H9 (cell line): Measurements from ENCODE around the gene POU2F3. TPM values are rescaled to one million over a fixed set of nuclear protein-coding genes. Genes with fewer than 3 reads are reported as not detected.

Experiments used
- DNase-seq: peaks from one replicate; pipeline ENCODE4 v3.0.0-alpha.2; 2017
- H2AFZ ChIP-seq: one replicate; pipeline ENCODE4 v1.6.1; 2013; ENCODE audit warnings: mild to moderate bottlenecking, low read length, control low read depth, moderate library complexity
- H2AK5ac ChIP-seq: 2 replicates; pipeline ENCODE4 v1.6.1; 2013; ENCODE audit warnings: low read length, control low read depth, mixed read lengths; ENCODE audit not compliant: insufficient read length
- H2BK120ac ChIP-seq: one replicate; pipeline ENCODE4 v1.6.1; 2013; ENCODE audit warnings: low read depth, mild to moderate bottlenecking, low read length, control low read depth, inconsistent platforms; ENCODE audit not compliant: poor library complexity, severe bottlenecking
- H2BK12ac ChIP-seq: 2 replicates; pipeline ENCODE4 v1.6.1; 2013; ENCODE audit warnings: low read length, control low read depth, mixed read lengths, low read depth; ENCODE audit not compliant: insufficient read length
- H2BK15ac ChIP-seq: 2 replicates; pipeline ENCODE4 v1.6.1; 2013; ENCODE audit warnings: low read depth, low read length, control low read depth
- H2BK20ac ChIP-seq: one replicate; pipeline ENCODE4 v1.6.1; 2013; ENCODE audit warnings: low read depth, mild to moderate bottlenecking, low read length, control low read depth, inconsistent platforms; ENCODE audit not compliant: poor library complexity, severe bottlenecking
- H2BK5ac ChIP-seq: 2 replicates; pipeline ENCODE4 v1.6.1; 2013; ENCODE audit warnings: low read length, control low read depth, mixed read lengths; ENCODE audit not compliant: insufficient read length
- H3K14ac ChIP-seq: 2 replicates; pipeline ENCODE4 v1.6.1; 2013; ENCODE audit warnings: low read length, control low read depth; ENCODE audit not compliant: insufficient read depth
- H3K18ac ChIP-seq: 2 replicates; pipeline ENCODE4 v1.6.1; 2013; ENCODE audit warnings: low read depth, mild to moderate bottlenecking, mixed read lengths, low read length, control low read depth; ENCODE audit not compliant: insufficient read length
- H3K23ac ChIP-seq: 2 replicates; pipeline ENCODE4 v1.6.1; 2013; ENCODE audit warnings: low read length, control low read depth, mixed read lengths, low read depth; ENCODE audit not compliant: insufficient read length
- H3K23me2 ChIP-seq: 2 replicates; pipeline ENCODE4 v1.6.1; 2013; ENCODE audit warnings: low read depth, mild to moderate bottlenecking, mixed read lengths, low read length, control low read depth; ENCODE audit not compliant: insufficient read length, poor library complexity, severe bottlenecking
- H3K27ac ChIP-seq: 2 replicates; pipeline ENCODE4 v1.5.1; 2013; ENCODE audit warnings: low read length, control low read depth, mixed read lengths, low read depth; ENCODE audit not compliant: insufficient read length
- H3K27me3 ChIP-seq: 2 replicates; pipeline ENCODE4 v1.6.1; 2013; ENCODE audit warnings: low read length, control low read depth, inconsistent platforms; ENCODE audit not compliant: insufficient read depth
- H3K4ac ChIP-seq: 2 replicates; pipeline ENCODE4 v1.6.1; 2013; ENCODE audit warnings: low read depth, mild to moderate bottlenecking, control low read depth, inconsistent platforms, low read length, moderate library complexity
- H3K4me1 ChIP-seq: 2 replicates; pipeline ENCODE4 v1.6.1; 2013; ENCODE audit warnings: low read length, control low read depth, inconsistent platforms; ENCODE audit not compliant: insufficient read depth
- H3K4me2 ChIP-seq: 2 replicates; pipeline ENCODE4 v1.6.1; 2013; ENCODE audit warnings: low read length, control low read depth, mixed read lengths; ENCODE audit not compliant: insufficient read length, insufficient read depth
- H3K56ac ChIP-seq: 2 replicates; pipeline ENCODE4 v1.6.1; 2013; ENCODE audit warnings: low read depth, mild to moderate bottlenecking, mixed read lengths, low read length, control low read depth; ENCODE audit not compliant: insufficient read length
- H3K79me1 ChIP-seq: 2 replicates; pipeline ENCODE4 v1.6.1; 2013; ENCODE audit warnings: low read depth, mild to moderate bottlenecking, moderate library complexity, low read length, control low read depth, inconsistent platforms; ENCODE audit not compliant: insufficient read depth, poor library complexity, severe bottlenecking
- H3K79me2 ChIP-seq: 2 replicates; pipeline ENCODE4 v1.6.1; 2013; ENCODE audit warnings: low read length, control low read depth, inconsistent platforms; ENCODE audit not compliant: insufficient read depth
- H3K9ac ChIP-seq: 2 replicates; pipeline ENCODE4 v1.6.1; 2013; ENCODE audit warnings: low read length, control low read depth, mixed read lengths; ENCODE audit not compliant: insufficient read length; ENCODE audit errors: extremely low read depth
- H3K9me3 ChIP-seq: one replicate; pipeline ENCODE4 v1.6.1; 2013; ENCODE audit warnings: low read depth, low read length, inconsistent platforms; ENCODE audit not compliant: control insufficient read depth
- H3T11ph ChIP-seq: one replicate; pipeline ENCODE4 v1.6.1; 2013; ENCODE audit warnings: mild to moderate bottlenecking, low read length, control low read depth, inconsistent platforms
- H4K20me1 ChIP-seq: one replicate; pipeline ENCODE4 v1.6.1; 2013; ENCODE audit not compliant: control insufficient read depth, insufficient read length, insufficient read depth
- H4K5ac ChIP-seq: 2 replicates; pipeline ENCODE4 v1.6.1; 2013; ENCODE audit warnings: low read depth, mild to moderate bottlenecking, mixed read lengths, low read length, control low read depth; ENCODE audit not compliant: insufficient read length
- H4K8ac ChIP-seq: replicated peaks from 2 replicates; pipeline ENCODE4 v1.6.1; 2013; ENCODE audit warnings: low read length, control low read depth, mixed read lengths, low read depth; ENCODE audit not compliant: insufficient read length
- H4K91ac ChIP-seq: 2 replicates; pipeline ENCODE4 v1.6.1; 2013; ENCODE audit warnings: low read depth, mild to moderate bottlenecking, moderate library complexity, mixed read lengths, low read length, control low read depth; ENCODE audit not compliant: insufficient read length
- H3K27ac Mint-ChIP-seq, 3 experiments: 2 replicates in 2 of 3; 3 replicates in 1 of 3; pipeline ENCODE4 v1.8.0; 2020 to 2021; ENCODE audit warnings: mixed read lengths in 3 of 3, mild to moderate bottlenecking in 1 of 3, moderate library complexity in 1 of 3
- H3K27me3 Mint-ChIP-seq: 2 replicates; pipeline ENCODE4 v1.8.0; 2021; ENCODE audit warnings: low read depth, mild to moderate bottlenecking, moderate library complexity, mixed read lengths
- H3K36me3 Mint-ChIP-seq, 3 experiments: 2 replicates in 2 of 3; 3 replicates in 1 of 3; pipeline ENCODE4 v1.8.0; 2020 to 2021; ENCODE audit warnings: low read depth in 3 of 3, mixed read lengths in 3 of 3; ENCODE audit not compliant: insufficient read depth in 1 of 3
- H3K4me1 Mint-ChIP-seq, 2 experiments: 2 replicates each; pipeline ENCODE4 v1.8.0; 2020; ENCODE audit warnings: mixed read lengths in 2 of 2
- H3K4me3 Mint-ChIP-seq, 2 experiments: 2 replicates in 1 of 2; 3 replicates in 1 of 2; pipeline ENCODE4 v1.8.0; 2020 to 2021; ENCODE audit warnings: mild to moderate bottlenecking in 2 of 2, mixed read lengths in 2 of 2, moderate library complexity in 1 of 2
- H3K9me3 Mint-ChIP-seq, 2 experiments: 2 replicates in 1 of 2; 3 replicates in 1 of 2; pipeline ENCODE4 v1.8.0; 2020; ENCODE audit warnings: mild to moderate bottlenecking in 2 of 2, mixed read lengths in 2 of 2, moderate library complexity in 1 of 2
- CTCF ChIP-seq: fragments of 200-600 bp; sonication (generic); conservative IDR thresholded peaks from 3 replicates; pipeline ENCODE4 v1.8.0; 2021; ENCODE audit warnings: antibody characterized with exemption, mild to moderate bottlenecking
- total RNA-seq: library from RNA; stranded (reverse); gene quantifications from 2 replicates; pipeline ENCODE4 v1.2.1, GENCODE V29; 2021

The POU2F3 gene
- total RNA-seq, 1 experiment from 2014 or later = 1.1 TPM

GRCh38 chr11:120304526-120304925, 64.6 kb downstream of the POU2F3 start:
- Mint-ChIP-seq H3K36me3 (no peaks in the 10 kb centered on the region), H3K27ac (no peak overlapping the region), H3K4me1 (peaks cover 29 to 31% of the 10 kb centered on the region in 2 experiments), H3K27me3 (peaks cover 16% of the 10 kb centered on the region), H3K9me3 (no peaks in the 10 kb centered on the region), H3K4me3 (no peak overlapping the region)
- Histone ChIP-seq H3K23me2 (no peaks in the 10 kb centered on the region), H2BK15ac (no peak overlapping the region), H4K8ac (no peak overlapping the region), H3K56ac (no peak overlapping the region), H3K4ac (no peak overlapping the region), H2BK12ac (no peak overlapping the region), H3K4me2 (no peak overlapping the region), H3K27ac (no peak overlapping the region), H3K23ac (no peak overlapping the region), H3K79me2 (no peaks in the 10 kb centered on the region), H2AK5ac (no peak overlapping the region), H2BK20ac (no peak overlapping the region), H4K91ac (no peak overlapping the region), H2AFZ (no peak overlapping the region), H2BK120ac (no peak overlapping the region), H3T11ph (no peak overlapping the region), H3K14ac (no peak overlapping the region), H4K5ac (no peak overlapping the region), H4K20me1 (no peaks in the 10 kb centered on the region), H3K18ac (no peak overlapping the region), H3K9me3 (no peaks in the 10 kb centered on the region), H3K9ac (no peak overlapping the region), H2BK5ac (no peak overlapping the region), H3K4me1 (no peaks in the 10 kb centered on the region; the same call in 1 of the 2 replicates), H3K27me3 (no peaks in the 10 kb centered on the region), H3K79me1 (no peaks in the 10 kb centered on the region)
- no peak for DNase-seq
- TF ChIP-seq CTCF = no peak
